NCI-H2196 treated with DMSO at 0.1 percent for 48 hours (cell line): ENCODE measurements around the gene NPTX1.

Experiments
- DNase-seq: peaks from one replicate; lab custom pipeline; 2025; ENCODE audit not compliant: unreplicated experiment; lab: John Stamatoyannopoulos, UW

NPTX1 gene

GRCh38 chr17:80428363-80428762 is 48.0 kb downstream of the NPTX1 start:
- no peak for DNase-seq

GRCh38 chr17:80427366-80428282 is 48.8 kb downstream of the NPTX1 start:
- DNase-seq, result no peak

- peak; percentile 74 for DNase-seq
These were observed 49.6 kb downstream of the NPTX1 start for GRCh38 chr17:80426671-80427326.

GRCh38 chr17:80425835-80426426 is 50.5 kb downstream of the NPTX1 start:
- DNase-seq, result no peak

GRCh38 chr17:80424878-80425765 is 51.3 kb downstream of the NPTX1 start:
- no peak for DNase-seq

GRCh38 chr17:80424261-80424660 is 52.1 kb downstream of the NPTX1 start:
- no peak for DNase-seq

GRCh38 chr17:80423536-80424225 is 52.7 kb downstream of the NPTX1 start:
- no peak for DNase-seq

GRCh38 chr17:80422981-80423380 is 53.4 kb downstream of the NPTX1 start:
- DNase-seq, result no peak

- no peak for DNase-seq
These were observed 54.1 kb downstream of the NPTX1 start for GRCh38 chr17:80422276-80422675.

GRCh38 chr17:80421381-80422090 is 54.9 kb downstream of the NPTX1 start:
- no peak for DNase-seq

- DNase-seq, result no peak
These were observed 57.2 kb downstream of the NPTX1 start for GRCh38 chr17:80419255-80419654.

- no peak for DNase-seq
These were observed 57.8 kb downstream of the NPTX1 start for GRCh38 chr17:80418589-80418988.
